ENCODE measurements around the gene LTBP1. TPM values are rescaled to one million over a fixed set of nuclear protein-coding genes. Genes with fewer than 3 reads are reported as not detected.
"Not testable (repeated sequence)": the region's sequence is repeated elsewhere in the genome, so short reads cannot be mapped to it uniquely, and the experiment has no call there.

Gene LTBP1
- total RNA-seq, 1 experiment from 2014 or later: 12.5 TPM

- no peaks in the 10 kb centered on the region for H3K27me3 ChIP-seq (ENCODE audit: control insufficient read depth, insufficient read depth, low read length)
- ATAC-seq (no peak), DNase-seq (ENCODE audit: low read depth, low spot score) (no peak)
- no peaks in the 10 kb centered on the region for H3K4me1 ChIP-seq (ENCODE audit: control insufficient read depth, insufficient read depth, low read length)
- CTCF ChIA-PET: no interaction called here
- H3K4me3 ChIP-seq (ENCODE audit: low read depth in 2 of 2, low read length in 2 of 2): no peak overlapping the region
- no peaks in the 10 kb centered on the region for H3K9me3 ChIP-seq (ENCODE audit: control insufficient read depth, insufficient read depth, low read depth, low read length)
- no peak overlapping the region for H3K27ac ChIP-seq (ENCODE audit: low read length)
- H3K36me3 ChIP-seq (ENCODE audit: control insufficient read depth, insufficient read depth, low read length): no peaks in the 10 kb centered on the region
- intact Hi-C loops (cut with micrococcal nuclease; ENCODE audit: unreplicated experiment): no loop called here
- no TSS peak for BruUV-seq (replicated peaks)
- POLR2A ChIA-PET: interaction anchor here (0.7 kb wide), 1 partner anchor 212 kb away, joined by 5 read pairs; no protein-coding TSS in a partner anchor
- in situ Hi-C loops (cut with HindIII; ENCODE audit: low pct_unique_long_range_greater_than_20kb, low sequenced_read_pairs): no loop called here
- no peak for TF ChIP-seq TCF7L2 (IDR thresholded peaks at IDR 0.05; ENCODE audit: low read depth, low read length)
- TF ChIP-seq POLR2AphosphoS5 (IDR thresholded peaks at IDR 0.05; ENCODE audit: low read depth, low read length): no peak
- TF ChIP-seq, protein P1, sequence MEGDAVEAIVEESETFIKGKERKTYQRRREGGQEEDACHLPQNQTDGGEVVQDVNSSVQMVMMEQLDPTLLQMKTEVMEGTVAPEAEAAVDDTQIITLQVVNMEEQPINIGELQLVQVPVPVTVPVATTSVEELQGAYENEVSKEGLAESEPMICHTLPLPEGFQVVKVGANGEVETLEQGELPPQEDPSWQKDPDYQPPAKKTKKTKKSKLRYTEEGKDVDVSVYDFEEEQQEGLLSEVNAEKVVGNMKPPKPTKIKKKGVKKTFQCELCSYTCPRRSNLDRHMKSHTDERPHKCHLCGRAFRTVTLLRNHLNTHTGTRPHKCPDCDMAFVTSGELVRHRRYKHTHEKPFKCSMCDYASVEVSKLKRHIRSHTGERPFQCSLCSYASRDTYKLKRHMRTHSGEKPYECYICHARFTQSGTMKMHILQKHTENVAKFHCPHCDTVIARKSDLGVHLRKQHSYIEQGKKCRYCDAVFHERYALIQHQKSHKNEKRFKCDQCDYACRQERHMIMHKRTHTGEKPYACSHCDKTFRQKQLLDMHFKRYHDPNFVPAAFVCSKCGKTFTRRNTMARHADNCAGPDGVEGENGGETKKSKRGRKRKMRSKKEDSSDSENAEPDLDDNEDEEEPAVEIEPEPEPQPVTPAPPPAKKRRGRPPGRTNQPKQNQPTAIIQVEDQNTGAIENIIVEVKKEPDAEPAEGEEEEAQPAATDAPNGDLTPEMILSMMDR (IDR thresholded peaks at IDR 0.05): no peak
- TF ChIP-seq REST (IDR thresholded peaks at IDR 0.05; ENCODE audit: insufficient read depth in 1 of 2, low read depth in 2 of 2, low read length in 1 of 2): no peak
- no peak for TF ChIP-seq SIN3A (IDR thresholded peaks at IDR 0.05; ENCODE audit: borderline replicate concordance, insufficient read depth, low read depth, low read length)
Observed at GRCh38 chr2:33168425-33168824, 221.7 kb downstream of the LTBP1 start.

DNA sequence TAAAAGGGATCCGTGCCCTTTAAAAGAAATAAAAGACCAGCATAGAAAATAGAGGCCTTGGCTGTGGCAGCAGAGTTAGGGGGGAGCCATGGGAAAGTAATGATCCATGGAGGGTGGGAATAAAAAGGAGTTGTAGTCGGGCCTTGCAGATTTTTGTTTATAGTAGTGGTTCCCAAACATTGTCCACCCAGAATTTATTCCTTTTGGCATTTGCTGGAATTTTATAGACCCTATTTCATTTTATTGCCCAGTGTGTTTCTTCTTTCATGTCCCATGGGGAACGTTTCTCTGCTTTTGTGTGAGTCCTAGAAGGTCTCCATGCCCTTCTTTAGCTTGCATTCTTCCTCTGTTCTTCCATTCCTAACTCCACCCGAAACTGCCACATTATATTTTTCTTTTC lies 222.2 kb downstream of the LTBP1 start:
- CTCF ChIA-PET: no interaction called here
- no peak for ATAC-seq
- no peak for DNase-seq (ENCODE audit: low read depth, low spot score)
- no peaks in the 10 kb centered on the region for H3K9me3 ChIP-seq (ENCODE audit: control insufficient read depth, insufficient read depth, low read depth, low read length)
- in situ Hi-C loops (cut with HindIII; ENCODE audit: low pct_unique_long_range_greater_than_20kb, low sequenced_read_pairs) (no loop called here), intact Hi-C loops (cut with micrococcal nuclease; ENCODE audit: unreplicated experiment) (no loop called here)
- H3K27ac ChIP-seq (ENCODE audit: low read length): no peak overlapping the region
- H3K4me3 ChIP-seq (ENCODE audit: low read depth in 2 of 2, low read length in 2 of 2): no peak overlapping the region
- BruUV-seq (replicated peaks): no TSS peak
- no peaks in the 10 kb centered on the region for H3K27me3 ChIP-seq (ENCODE audit: control insufficient read depth, insufficient read depth, low read length)
- H3K36me3 ChIP-seq (ENCODE audit: control insufficient read depth, insufficient read depth, low read length): no peaks in the 10 kb centered on the region
- H3K4me1 ChIP-seq (ENCODE audit: control insufficient read depth, insufficient read depth, low read length): no peaks in the 10 kb centered on the region
- POLR2A ChIA-PET: interaction anchor here (0.7 kb wide), 1 partner anchor 212 kb away, joined by 5 read pairs; no protein-coding TSS in a partner anchor
- TF ChIP-seq, protein P1 (IDR thresholded peaks at IDR 0.05): no peak
- TF ChIP-seq TCF7L2 (IDR thresholded peaks at IDR 0.05; ENCODE audit: low read depth, low read length): no peak

DNA sequence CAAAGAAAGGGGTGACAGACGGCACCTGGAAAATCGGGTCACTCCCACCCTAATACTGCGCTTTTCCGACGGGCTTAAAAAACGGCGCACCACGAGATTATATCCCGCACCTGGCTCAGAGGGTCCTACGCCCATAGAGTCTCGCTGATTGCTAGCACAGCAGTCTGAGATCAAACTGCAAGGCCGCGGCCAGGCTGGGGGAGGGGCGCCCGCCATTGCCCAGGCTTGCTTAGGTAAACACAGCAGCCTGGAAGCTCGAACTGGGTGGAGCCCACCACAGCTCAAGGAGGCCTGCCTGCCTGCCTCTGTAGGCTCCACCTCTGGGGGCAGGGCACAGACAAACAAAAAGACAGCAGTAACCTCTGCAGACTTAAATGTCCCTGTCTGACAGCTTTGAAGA lies 223.5 kb downstream of the LTBP1 start:
- H3K4me1 ChIP-seq (ENCODE audit: control insufficient read depth, insufficient read depth, low read length); BruUV-seq (replicated peaks); CTCF ChIA-PET; ATAC-seq; H3K9me3 ChIP-seq (ENCODE audit: control insufficient read depth, insufficient read depth, low read depth, low read length); intact Hi-C loops (cut with micrococcal nuclease; ENCODE audit: unreplicated experiment); DNase-seq (ENCODE audit: low read depth, low spot score); POLR2A ChIA-PET; H3K4me3 ChIP-seq (ENCODE audit: low read depth in 2 of 2, low read length in 2 of 2); H3K27me3 ChIP-seq (ENCODE audit: control insufficient read depth, insufficient read depth, low read length); H3K27ac ChIP-seq (ENCODE audit: low read length); H3K36me3 ChIP-seq (ENCODE audit: control insufficient read depth, insufficient read depth, low read length); in situ Hi-C loops (cut with HindIII; ENCODE audit: low pct_unique_long_range_greater_than_20kb, low sequenced_read_pairs): not testable (repeated sequence)

All from Panc1 (cell line).